ENCODE measurements around the gene UBTD2.

UBTD2 gene

GRCh38 chr5:172166030-172166826, 117.3 kb downstream of the UBTD2 start:
- DNase-seq = no peak

- DNase-seq = no peak
These were observed 118.1 kb downstream of the UBTD2 start for GRCh38 chr5:172165465-172165864.

GRCh38 chr5:172164769-172165212, 118.8 kb downstream of the UBTD2 start:
- no peak for DNase-seq

- DNase-seq = no peak
These were observed 120.2 kb downstream of the UBTD2 start for GRCh38 chr5:172163346-172163745.

GRCh38 chr5:172162987-172163343, 120.6 kb downstream of the UBTD2 start:
- DNase-seq = no peak

- no peak for DNase-seq
These were observed 121.1 kb downstream of the UBTD2 start for GRCh38 chr5:172162323-172162986.

- no peak for DNase-seq
These were observed 123.1 kb downstream of the UBTD2 start for GRCh38 chr5:172160506-172160905.

Measured in CD4-positive, alpha-beta T cell treated with Interferon alpha-2 for 1 hour (primary cell).